ENCODE data around the gene VPS37B.
A peak's percentile ranks its signal among the peaks of the same experiment; 100 is the strongest.
"Not testable (repeated sequence)": the region's sequence is repeated elsewhere in the genome, so short reads cannot be mapped to it uniquely, and the experiment has no call there.

VPS37B gene

GRCh38 chr12:122895704-122896636 lies at the start of gene VPS37B:
Gene VPS37B (minus strand): TSS chr12:122896124. CDS start chr12:122896062, 62 bp downstream.
- Histone ChIP-seq H3K27me3 (no peaks in the 10 kb centered on the region), H3K27ac (peak within 1 kb of the TSS; percentile 90 to 95), H3K36me3 (no peaks in the 10 kb centered on the region), H3K4me1 (peaks cover 0 to 51% (median 31%) of the 10 kb centered on the region in 4 donors), H3K9me3 (no peaks in the 10 kb centered on the region), H3K4me3 (peak within 1 kb of the TSS; percentile 87 to 95)
- TF ChIP-seq CTCF (IDR thresholded peaks at IDR 0.05): peak in 1 of 2 experiments; percentile 33
- intact Hi-C loops (cut with DNase I; ENCODE audit: low total_unique reads): no loop called here
- DNase-seq: peak; percentile 64 to 87

- Histone ChIP-seq H3K36me3 (peaks cover 0 to 4% (median 0%) of the 10 kb centered on the region in 3 donors), H3K4me1 (peaks cover 9 to 30% (median 22%) of the 10 kb centered on the region in 4 donors), H3K27ac (no peak overlapping the region), H3K27me3 (no peaks in the 10 kb centered on the region), H3K9me3 (no peaks in the 10 kb centered on the region), H3K4me3 (no peak overlapping the region)
- TF ChIP-seq CTCF (IDR thresholded peaks at IDR 0.05): no peak
- no peak for DNase-seq
- intact Hi-C loops (cut with DNase I; ENCODE audit: low total_unique reads): no loop called here
Observed at GRCh38 chr12:122944605-122945592, 49.0 kb upstream of the VPS37B start.

GRCh38 chr12:122943196-122943595 lies 47.3 kb upstream of the VPS37B start:
- Histone ChIP-seq H3K27ac (peak overlapping the region in 1 of 2 donors; percentile 3), H3K4me1 (peaks cover 9 to 30% (median 22%) of the 10 kb centered on the region in 4 donors), H3K4me3 (no peak overlapping the region), H3K9me3 (no peaks in the 10 kb centered on the region), H3K27me3 (no peaks in the 10 kb centered on the region), H3K36me3 (peaks cover 0 to 20% (median 0%) of the 10 kb centered on the region in 3 donors)
- TF ChIP-seq CTCF (IDR thresholded peaks at IDR 0.05): no peak
- no peak for DNase-seq
- intact Hi-C loops (cut with DNase I; ENCODE audit: low total_unique reads): no loop called here

GRCh38 chr12:122942637-122943036 lies 46.7 kb upstream of the VPS37B start:
- no peaks in the 10 kb centered on the region for H3K9me3 ChIP-seq
- intact Hi-C loops (cut with DNase I; ENCODE audit: low total_unique reads): no loop called here
- no peaks in the 10 kb centered on the region for H3K27me3 ChIP-seq
- TF ChIP-seq CTCF (IDR thresholded peaks at IDR 0.05): no peak
- no peak overlapping the region for H3K27ac ChIP-seq
- no peak overlapping the region for H3K4me3 ChIP-seq
- H3K36me3 ChIP-seq: peaks cover 0 to 25% (median 0%) of the 10 kb centered on the region in 3 donors
- peaks cover 9 to 29% (median 21%) of the 10 kb centered on the region in 4 donors for H3K4me1 ChIP-seq
- no peak for DNase-seq

GRCh38 chr12:122941351-122941750 lies 45.4 kb upstream of the VPS37B start:
- intact Hi-C loops (cut with DNase I; ENCODE audit: low total_unique reads); H3K27me3 ChIP-seq; H3K4me3 ChIP-seq; H3K9me3 ChIP-seq; DNase-seq; H3K27ac ChIP-seq: not testable (repeated sequence)
- Histone ChIP-seq H3K4me1 (peaks cover 0 to 17% (median 10%) of the 10 kb centered on the region in 4 donors), H3K36me3 (peaks cover 0 to 38% (median 6%) of the 10 kb centered on the region in 3 donors)
